ENCODE results near the gene C10orf90. TPM values are rescaled to one million over a fixed set of nuclear protein-coding genes. Genes with fewer than 3 reads are reported as not detected.
"Not testable (repeated sequence)": the region's sequence is repeated elsewhere in the genome, so short reads cannot be mapped to it uniquely, and the experiment has no call there.

Gene C10orf90
- total and polyA plus RNA-seq, 7 donors: 0.03 to 1.1 (median 0.33) TPM; not detected in 4

DNA sequence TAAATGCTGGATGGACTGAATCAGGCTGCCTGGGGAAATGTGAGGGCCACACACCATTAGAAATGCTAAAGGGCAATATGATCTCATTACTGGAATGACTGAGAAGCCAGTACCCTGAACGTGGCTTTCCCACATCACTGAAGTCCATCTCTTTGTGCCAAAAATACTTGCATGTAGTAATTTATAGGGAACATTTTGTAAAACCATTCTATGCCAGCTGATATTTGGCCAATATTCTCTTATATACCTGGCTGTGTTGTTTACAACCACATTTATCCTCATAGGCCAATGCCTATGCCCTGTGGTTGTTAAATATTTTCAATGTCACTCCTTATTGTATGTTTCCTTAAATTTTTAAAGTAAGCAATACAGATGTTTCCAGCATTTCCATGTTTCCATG is 111.6 kb downstream of the C10orf90 start:
- whole genome bisulfite sequencing, 2 donors: 46 to 58% methylated on average over 1 of the region's 1 CpG

DNA sequence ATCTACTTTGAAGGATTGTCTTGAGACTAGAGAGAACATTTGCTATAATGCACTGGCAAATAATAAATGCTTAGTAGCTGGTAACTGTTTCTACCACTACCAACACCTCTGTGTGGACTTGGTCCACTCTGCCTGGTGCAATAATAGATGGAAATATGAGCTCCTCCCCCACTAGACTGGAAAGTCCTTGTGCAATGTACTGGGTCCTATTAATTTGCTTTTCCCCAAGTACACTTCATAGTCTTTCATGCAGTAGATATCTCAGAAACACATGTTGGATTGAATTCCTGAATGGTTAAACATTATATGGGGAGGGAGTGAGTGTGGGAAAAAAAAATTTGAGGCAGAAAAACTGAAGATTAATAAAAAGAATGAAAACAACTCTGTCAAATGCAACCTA is 119.3 kb downstream of the C10orf90 start:
- Histone ChIP-seq H3K27ac (no peak overlapping the region), H3K27me3 (no peaks in the 10 kb centered on the region), H3K4me1 (no peaks in the 10 kb centered on the region), H3K9me3 (no peaks in the 10 kb centered on the region), H3K4me3 (no peak overlapping the region), H3K36me3 (no peaks in the 10 kb centered on the region)
- no peak for TF ChIP-seq EP300 (IDR thresholded peaks at IDR 0.05)
- no peak for TF ChIP-seq POLR2AphosphoS5 (IDR thresholded peaks at IDR 0.05)
- no peak for TF ChIP-seq POLR2A (IDR thresholded peaks at IDR 0.05)
- TF ChIP-seq, protein P1, sequence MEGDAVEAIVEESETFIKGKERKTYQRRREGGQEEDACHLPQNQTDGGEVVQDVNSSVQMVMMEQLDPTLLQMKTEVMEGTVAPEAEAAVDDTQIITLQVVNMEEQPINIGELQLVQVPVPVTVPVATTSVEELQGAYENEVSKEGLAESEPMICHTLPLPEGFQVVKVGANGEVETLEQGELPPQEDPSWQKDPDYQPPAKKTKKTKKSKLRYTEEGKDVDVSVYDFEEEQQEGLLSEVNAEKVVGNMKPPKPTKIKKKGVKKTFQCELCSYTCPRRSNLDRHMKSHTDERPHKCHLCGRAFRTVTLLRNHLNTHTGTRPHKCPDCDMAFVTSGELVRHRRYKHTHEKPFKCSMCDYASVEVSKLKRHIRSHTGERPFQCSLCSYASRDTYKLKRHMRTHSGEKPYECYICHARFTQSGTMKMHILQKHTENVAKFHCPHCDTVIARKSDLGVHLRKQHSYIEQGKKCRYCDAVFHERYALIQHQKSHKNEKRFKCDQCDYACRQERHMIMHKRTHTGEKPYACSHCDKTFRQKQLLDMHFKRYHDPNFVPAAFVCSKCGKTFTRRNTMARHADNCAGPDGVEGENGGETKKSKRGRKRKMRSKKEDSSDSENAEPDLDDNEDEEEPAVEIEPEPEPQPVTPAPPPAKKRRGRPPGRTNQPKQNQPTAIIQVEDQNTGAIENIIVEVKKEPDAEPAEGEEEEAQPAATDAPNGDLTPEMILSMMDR (IDR thresholded peaks at IDR 0.05): no peak
- no peak for DNase-seq
- intact Hi-C loops (cut with DNase I): no loop called here

More for the DNA sequence above, 111.6 kb downstream of the C10orf90 start:
- TF ChIP-seq POLR2AphosphoS5 (IDR thresholded peaks at IDR 0.05): no peak
- TF ChIP-seq, protein P1 (IDR thresholded peaks at IDR 0.05): no peak
- no peak for TF ChIP-seq POLR2A (IDR thresholded peaks at IDR 0.05)
- no peak for TF ChIP-seq EP300 (IDR thresholded peaks at IDR 0.05)
- Histone ChIP-seq H3K4me1 (peaks cover 0 to 4% (median 0%) of the 10 kb centered on the region in 4 donors), H3K27me3 (no peaks in the 10 kb centered on the region), H3K4me3 (no peak overlapping the region), H3K27ac (no peak overlapping the region), H3K9me3 (no peaks in the 10 kb centered on the region), H3K36me3 (no peaks in the 10 kb centered on the region)
- no peak for DNase-seq
- intact Hi-C loops (cut with DNase I): no loop called here

DNA sequence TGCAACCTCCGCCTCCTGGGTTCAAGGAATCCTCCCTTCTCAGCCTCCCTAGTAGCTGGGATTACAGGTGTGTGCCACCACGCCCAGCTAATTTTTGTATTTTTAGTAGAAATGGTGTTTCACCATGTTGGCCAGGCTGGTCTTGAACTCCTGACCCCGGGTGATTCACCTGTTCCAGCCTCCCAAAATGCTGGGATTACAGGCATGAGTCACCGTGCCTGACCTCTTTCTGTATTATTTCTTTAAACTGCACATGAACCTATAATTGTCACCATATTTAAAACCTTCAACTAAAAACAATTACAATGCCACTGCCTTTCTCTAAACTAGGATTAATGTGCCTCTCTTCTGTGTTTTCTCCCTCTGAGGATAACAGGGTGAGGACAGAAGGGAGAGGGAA is 119.9 kb downstream of the C10orf90 start:
- DNase-seq; H3K27me3 ChIP-seq; H3K4me1 ChIP-seq; H3K36me3 ChIP-seq; H3K4me3 ChIP-seq; H3K27ac ChIP-seq; H3K9me3 ChIP-seq; intact Hi-C loops (cut with DNase I): not testable (repeated sequence)
- 60 to 67% methylated on average over 4 of the region's 4 CpGs for WGBS, 2 donors

DNA sequence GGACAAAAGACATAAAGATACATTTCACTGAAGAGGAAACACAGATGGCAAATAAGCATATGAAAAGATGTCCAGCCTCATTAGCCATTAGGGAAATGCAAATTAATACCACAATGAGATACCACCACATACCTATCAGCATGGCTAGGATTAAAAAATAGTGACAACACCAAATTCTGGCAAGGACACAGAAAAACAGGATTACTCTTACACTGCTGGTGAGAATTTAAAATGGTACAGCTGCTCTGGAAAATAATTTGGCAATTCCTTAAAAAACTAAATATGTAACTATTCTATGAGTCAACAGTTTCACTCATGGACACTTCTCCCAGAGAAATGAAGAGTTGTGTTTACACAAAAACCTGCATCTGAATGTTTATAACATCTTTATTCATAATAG is 121.1 kb downstream of the C10orf90 start:
- no peaks in the 10 kb centered on the region for H3K27me3 ChIP-seq
- intact Hi-C loops (cut with DNase I): no loop called here
- DNase-seq: no peak
- TF ChIP-seq EP300 (IDR thresholded peaks at IDR 0.05): no peak
- TF ChIP-seq, protein P1 (IDR thresholded peaks at IDR 0.05): no peak
- no peak for TF ChIP-seq POLR2A (IDR thresholded peaks at IDR 0.05)
- TF ChIP-seq POLR2AphosphoS5 (IDR thresholded peaks at IDR 0.05): no peak
- no peaks in the 10 kb centered on the region for H3K4me1 ChIP-seq
- H3K4me3 ChIP-seq: no peak overlapping the region
- H3K36me3 ChIP-seq: no peaks in the 10 kb centered on the region
- H3K9me3 ChIP-seq: no peaks in the 10 kb centered on the region
- no peak overlapping the region for H3K27ac ChIP-seq

DNA sequence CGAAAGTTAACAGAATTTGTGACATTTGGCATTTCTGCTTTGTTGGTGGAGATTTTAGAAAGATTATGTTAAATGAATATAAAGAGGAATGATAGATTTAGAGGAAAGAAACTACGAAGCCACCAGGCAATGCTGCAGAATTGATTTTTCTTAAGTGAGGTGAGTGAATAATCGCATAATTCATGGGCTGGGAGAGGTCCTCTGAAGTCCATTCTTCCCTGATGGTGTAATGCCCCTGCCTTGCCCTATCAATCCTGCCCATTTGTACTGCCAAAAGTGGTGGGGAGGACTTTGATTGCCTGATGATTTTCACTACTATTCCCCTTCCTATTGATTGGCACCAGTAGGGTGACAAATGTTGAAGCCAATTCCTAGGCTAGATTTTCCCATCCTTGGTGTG is 125.9 kb downstream of the C10orf90 start:
- no peaks in the 10 kb centered on the region for H3K4me1 ChIP-seq
- H3K9me3 ChIP-seq: no peaks in the 10 kb centered on the region
- DNase-seq: no peak
- intact Hi-C loops (cut with DNase I): no loop called here
- TF ChIP-seq POLR2AphosphoS5 (IDR thresholded peaks at IDR 0.05) (no peak), EP300 (IDR thresholded peaks at IDR 0.05) (no peak), POLR2A (IDR thresholded peaks at IDR 0.05) (no peak)
- TF ChIP-seq, protein P1 (IDR thresholded peaks at IDR 0.05): no peak
- whole genome bisulfite sequencing, 2 donors: 57 to 72% methylated on average over 3 of the region's 3 CpGs
- no peaks in the 10 kb centered on the region for H3K36me3 ChIP-seq
- H3K27me3 ChIP-seq: no peaks in the 10 kb centered on the region
- no peak overlapping the region for H3K27ac ChIP-seq
- H3K4me3 ChIP-seq: no peak overlapping the region
